22Rv1 (cell line): ENCODE data around the gene WNT7A.

Experiments used
- H3K27ac ChIP-seq: fragments of 450-650 bp; 2 replicates; pipeline ENCODE4 v1.5.1; 2017
- ZFX ChIP-seq: fragments of 450-650 bp; IDR thresholded peaks from 2 replicates; pipeline ENCODE4 v1.6.1; 2017; ENCODE audit warnings: antibody characterized with exemption, borderline replicate concordance
- TF ChIP-seq, protein P1 (sequence below): fragments of 450-650 bp; IDR thresholded peaks from 2 replicates; pipeline ENCODE4 v1.5.1; 2017; ENCODE audit warnings: mild to moderate bottlenecking

Gene WNT7A

DNA sequence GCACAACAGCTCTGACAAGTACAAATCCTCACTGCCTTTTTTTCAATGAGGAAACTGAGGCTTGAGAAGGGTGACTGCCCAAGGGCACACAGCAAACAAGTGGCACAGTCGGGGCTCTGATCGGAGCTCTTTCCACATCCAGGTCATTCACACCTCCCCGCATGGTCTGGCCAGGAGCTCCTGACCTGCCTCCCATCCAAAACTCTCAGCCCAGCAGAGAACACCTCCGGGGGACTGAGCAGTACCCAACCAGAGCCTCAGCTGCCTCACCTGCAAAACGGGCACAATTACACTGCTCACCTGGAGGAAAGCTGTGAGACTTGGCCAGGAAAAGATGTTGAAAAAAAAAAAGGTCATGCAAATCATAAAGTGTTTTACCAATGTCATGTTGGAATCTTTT is 36.5 kb downstream of the WNT7A start:
- TF ChIP-seq ZFX: no peak
- TF ChIP-seq, protein P1, sequence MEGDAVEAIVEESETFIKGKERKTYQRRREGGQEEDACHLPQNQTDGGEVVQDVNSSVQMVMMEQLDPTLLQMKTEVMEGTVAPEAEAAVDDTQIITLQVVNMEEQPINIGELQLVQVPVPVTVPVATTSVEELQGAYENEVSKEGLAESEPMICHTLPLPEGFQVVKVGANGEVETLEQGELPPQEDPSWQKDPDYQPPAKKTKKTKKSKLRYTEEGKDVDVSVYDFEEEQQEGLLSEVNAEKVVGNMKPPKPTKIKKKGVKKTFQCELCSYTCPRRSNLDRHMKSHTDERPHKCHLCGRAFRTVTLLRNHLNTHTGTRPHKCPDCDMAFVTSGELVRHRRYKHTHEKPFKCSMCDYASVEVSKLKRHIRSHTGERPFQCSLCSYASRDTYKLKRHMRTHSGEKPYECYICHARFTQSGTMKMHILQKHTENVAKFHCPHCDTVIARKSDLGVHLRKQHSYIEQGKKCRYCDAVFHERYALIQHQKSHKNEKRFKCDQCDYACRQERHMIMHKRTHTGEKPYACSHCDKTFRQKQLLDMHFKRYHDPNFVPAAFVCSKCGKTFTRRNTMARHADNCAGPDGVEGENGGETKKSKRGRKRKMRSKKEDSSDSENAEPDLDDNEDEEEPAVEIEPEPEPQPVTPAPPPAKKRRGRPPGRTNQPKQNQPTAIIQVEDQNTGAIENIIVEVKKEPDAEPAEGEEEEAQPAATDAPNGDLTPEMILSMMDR: no peak

DNA sequence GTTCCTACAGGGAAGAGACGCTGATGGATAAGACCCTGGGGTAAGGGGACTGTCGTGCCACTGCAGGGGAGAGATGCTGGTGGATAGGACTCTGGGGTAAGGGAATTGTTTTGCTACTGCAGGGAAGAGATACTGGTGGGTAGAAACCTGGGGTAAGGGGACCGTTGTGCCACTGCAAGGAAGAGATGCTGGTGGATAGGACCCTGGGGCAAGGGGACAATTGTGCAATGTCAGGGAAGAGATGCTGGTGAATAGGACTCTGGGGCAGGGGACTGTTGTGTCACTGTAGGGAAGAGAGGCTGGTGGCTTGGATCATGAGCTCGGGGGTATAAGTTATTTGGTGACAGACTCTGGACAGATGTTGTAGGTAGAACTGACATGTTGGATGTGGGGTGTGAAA is 37.6 kb downstream of the WNT7A start:
- TF ChIP-seq ZFX: no peak
- TF ChIP-seq, protein P1: no peak
- no peak overlapping the region for H3K27ac ChIP-seq

More for the DNA sequence above, 36.5 kb downstream of the WNT7A start:
- no peak overlapping the region for H3K27ac ChIP-seq

DNA sequence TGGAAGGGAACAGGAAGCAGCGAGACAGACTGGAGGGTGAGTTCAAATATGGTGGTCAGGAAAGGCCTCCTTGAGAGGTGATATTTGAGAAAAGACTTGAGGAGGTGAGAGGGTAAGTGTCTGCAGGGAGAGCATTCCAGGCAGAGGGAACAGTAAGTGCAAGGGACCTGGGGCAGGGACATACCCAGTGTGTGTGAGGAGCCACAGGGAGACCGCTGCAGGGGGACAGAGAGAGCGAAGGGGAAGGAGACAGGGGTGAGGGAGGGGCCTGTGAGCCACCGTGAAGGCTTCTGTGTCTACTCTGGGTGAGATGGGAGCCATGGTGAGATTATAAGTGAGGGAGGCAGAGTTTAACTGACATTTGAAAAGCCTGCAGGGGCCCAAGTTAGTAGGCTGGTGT is 38.0 kb downstream of the WNT7A start:
- TF ChIP-seq, protein P1: no peak
- TF ChIP-seq ZFX: no peak
- H3K27ac ChIP-seq: no peak overlapping the region

DNA sequence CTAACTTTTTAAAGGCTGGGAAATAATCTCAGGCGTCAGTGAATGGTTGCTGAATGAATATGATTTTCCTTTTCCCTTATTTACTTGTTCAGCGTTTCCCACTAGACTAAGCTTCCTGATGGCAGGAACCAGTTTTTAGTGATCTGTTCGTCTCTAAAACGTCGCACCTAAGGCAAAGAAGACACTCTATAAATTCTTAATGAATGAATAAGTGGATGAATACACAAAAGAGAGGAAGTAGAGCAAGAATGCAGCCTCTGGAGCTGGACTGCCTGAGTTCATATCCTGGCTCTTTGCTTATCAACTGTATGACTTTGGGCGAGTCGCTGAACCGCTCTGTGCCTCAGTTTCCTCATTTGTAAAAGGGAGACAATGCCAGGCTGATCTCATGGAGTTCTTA is 38.7 kb downstream of the WNT7A start:
- no peak overlapping the region for H3K27ac ChIP-seq
- TF ChIP-seq, protein P1: no peak
- no peak for TF ChIP-seq ZFX

DNA sequence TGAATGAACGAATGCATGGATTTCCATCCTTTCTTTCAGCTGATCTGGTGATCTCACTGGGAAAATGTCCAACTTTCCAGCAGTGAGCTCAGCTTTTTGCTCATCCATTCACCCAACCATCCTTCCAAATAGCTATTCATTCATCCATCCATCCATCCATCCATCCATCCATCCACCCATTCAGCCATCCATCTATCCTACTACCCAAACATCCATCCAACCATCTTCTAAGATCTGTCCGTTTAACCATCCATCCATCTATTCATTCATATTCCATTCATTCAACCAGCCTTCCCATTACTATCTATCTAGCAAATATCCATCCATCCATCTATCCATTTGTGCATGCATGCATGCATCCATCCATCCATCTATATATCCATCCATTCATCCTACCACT is 39.4 kb downstream of the WNT7A start:
- H3K27ac ChIP-seq: no peak overlapping the region
- TF ChIP-seq, protein P1: no peak
- TF ChIP-seq ZFX: no peak

DNA sequence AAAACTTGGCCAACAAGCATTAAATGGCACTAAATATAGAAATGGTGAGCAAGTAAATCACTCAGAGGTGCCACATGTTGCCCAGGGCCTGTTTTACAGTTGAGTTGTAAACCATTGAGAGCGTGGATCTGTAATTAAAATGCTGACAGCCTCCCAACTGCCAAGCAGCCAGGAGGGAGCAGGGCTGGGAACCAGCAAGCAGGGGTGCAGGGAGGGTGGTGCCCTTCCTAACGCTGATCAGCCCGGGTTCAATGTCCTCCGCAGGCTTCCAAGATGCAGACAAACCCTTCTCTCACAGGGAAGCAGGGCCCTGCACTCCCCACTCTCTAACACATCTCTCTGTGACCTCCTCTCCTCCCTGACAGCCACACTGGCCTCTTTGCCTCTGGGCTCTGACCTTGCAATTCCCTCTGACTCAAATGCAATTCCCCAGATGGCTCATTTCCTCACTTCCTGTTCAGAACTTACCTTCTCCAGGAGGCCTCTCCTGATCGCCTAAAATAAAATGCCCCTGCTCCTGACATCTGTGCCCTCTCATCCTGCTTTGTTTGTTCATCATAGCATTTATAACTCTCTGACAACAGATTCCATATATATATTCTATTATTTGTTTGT is 40.0 kb downstream of the WNT7A start:
- H3K27ac ChIP-seq: no peak overlapping the region
- TF ChIP-seq, protein P1: no peak
- TF ChIP-seq ZFX: no peak

DNA sequence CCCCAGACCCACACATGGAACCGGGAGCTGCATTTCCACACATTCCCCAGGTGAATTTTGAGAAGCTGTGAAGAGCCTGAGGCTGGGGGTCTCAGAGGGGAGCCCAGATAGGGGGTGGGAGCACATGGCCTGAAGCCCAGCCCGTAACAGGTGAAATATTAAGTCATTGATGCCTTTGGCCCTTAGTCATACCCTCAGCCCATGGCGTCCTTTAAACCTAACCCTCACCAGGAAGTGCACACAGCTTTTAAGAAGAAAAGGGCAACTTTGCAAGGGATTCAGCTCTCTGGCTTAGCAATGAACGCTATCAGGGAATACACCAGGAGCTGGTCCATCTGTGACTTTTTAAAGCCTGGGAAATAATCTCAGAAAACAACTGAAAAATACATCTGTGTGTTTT is 40.6 kb downstream of the WNT7A start:
- TF ChIP-seq, protein P1: no peak
- no peak for TF ChIP-seq ZFX
- H3K27ac ChIP-seq: no peak overlapping the region
